Islet of Langerhans (tissue), 1 donor: ENCODE results near the gene PATJ.
"Not testable (repeated sequence)": the region's sequence is repeated elsewhere in the genome, so short reads cannot be mapped to it uniquely, and the experiment has no call there.

Experiments used
- FAIRE-seq: peaks from one replicate; lab custom pipeline; 2011; peaks lifted over from hg19 to GRCh38; lab: Jason Lieb, UNC

The PATJ gene

DNA sequence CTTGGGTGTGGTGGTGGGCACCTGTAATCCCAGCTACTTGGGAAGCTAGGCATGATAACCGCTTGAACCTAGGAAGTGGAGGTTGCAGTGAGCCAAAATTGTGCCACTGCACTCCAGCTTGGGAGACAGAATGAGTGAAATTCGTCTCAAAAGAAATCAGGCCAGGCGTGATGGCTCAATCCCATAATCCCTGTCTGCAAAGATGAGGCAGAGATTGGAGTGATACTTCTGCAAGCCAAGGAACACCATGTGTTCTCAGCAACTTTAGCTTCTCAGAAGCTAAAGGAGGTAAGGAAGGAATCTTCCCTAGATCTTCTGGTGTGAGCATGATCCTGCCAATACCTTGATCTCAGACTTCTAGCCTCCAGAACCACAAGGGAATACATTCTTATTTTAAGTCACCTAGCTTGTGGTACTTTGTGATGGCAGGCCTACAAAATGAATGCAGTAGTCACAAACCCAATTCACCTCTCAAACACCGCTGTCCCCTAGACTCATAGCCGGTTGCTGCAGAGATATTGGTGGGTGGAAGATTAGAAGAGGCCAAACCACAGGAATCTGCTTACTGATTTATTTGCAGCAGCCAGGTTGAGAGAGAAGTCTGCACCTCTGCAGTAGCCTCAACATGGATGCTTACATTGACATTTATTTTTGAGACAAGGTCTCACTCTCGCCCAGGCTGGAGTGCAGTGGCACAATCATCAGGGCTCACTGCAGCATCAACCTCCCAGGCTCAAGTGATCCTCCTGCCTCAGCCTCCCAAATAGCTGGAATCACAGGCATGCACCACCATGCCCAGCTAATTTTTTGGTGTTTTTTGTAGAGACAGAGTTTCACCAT lies 471.0 kb downstream of the PATJ start:
- FAIRE-seq, result no peak

DNA sequence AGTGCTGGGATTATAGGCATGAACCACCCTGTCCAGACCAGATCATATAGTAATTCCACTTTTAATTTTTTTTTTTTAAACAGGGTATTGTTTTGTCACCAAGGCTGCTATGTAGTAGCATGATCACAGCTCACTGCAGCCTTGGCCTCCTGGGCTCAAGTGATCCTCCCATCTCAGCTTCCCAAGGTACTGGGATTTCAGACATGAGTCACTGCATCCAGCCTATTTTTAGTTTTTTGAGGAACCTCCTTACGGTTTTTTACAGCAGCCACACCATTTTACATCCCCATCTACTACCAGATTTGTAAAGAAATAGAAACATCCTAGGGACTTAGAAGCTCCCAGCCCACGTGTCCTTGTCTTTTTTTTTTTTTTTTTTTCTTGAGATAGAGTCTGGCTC lies 476.3 kb downstream of the PATJ start:
- no peak for FAIRE-seq

DNA sequence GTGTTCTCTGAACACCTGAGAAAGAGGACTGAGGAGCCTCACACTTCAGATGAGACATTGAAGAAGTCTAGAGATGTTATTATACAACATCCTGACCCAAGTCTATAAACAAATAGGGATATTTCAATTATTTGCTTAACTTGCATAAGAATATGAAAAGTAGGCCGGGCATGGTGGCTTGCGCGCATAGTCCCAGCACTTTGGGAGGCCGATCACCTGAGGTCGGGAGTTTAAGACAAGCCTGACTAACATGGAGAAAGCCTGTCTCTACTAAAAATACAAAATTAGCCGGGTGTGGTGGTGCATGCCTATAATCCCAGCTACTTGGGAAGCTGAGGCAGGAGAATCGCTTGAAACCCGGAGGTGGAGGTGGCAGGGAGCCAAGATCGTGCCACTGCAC lies 478.2 kb downstream of the PATJ start:
- FAIRE-seq, result not testable (repeated sequence)

DNA sequence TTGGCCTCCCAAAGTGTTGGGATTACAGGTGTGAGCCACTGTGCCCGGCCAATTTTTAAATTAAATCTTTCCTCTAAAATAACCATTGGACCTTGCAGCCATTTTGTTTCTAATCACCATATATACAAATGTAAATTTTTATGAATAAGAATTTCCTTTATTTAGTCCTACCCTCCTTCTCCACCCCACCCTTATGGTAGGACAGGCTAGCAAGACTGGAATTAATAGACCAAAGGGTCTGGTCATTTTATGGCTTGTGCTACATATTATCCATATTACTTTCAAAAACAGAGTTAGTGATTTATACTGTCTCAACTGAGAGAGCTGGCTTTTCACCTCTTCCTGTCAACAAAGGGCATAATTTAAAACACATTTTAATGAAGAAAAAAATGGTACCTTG lies 478.9 kb downstream of the PATJ start:
- no peak for FAIRE-seq

DNA sequence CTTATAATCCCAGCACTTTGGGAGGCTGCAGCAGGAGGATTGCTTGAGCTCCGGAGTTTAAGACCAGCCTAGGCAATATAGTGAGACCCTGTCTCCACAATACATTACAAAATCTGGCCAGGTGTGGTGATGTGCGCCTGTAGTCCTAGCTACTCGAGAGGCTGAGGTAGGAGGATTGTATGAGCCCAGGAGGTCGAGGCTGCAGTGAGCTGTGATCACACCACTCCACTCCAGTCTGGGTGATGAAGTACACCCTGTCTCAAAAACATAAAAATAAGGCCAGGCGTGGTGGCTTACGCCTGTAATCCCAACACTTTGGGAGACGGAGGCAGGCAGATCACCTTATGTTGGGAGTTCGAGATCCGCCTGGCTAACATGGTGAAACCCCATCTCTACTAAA lies 480.0 kb downstream of the PATJ start:
- FAIRE-seq, result no peak

DNA sequence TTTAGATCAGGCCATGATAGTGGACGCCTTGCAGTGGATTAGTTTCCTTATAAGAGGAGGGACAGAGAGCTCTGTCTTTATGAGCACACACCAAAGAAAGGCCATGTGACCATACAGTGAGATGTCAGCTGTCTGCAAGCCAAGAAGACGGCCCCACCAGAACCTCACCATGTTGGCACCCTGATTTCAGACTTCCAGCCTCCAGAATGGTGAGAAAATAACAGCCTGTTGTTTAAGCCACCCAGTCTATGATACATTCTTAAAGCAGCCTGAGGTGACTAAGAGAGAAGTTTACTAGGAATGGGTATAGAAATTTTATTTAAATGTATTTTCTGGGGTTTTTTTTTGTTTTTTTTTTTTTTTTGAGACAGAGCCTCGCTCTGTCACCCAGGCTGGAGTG lies 481.9 kb downstream of the PATJ start:
- FAIRE-seq, result no peak

DNA sequence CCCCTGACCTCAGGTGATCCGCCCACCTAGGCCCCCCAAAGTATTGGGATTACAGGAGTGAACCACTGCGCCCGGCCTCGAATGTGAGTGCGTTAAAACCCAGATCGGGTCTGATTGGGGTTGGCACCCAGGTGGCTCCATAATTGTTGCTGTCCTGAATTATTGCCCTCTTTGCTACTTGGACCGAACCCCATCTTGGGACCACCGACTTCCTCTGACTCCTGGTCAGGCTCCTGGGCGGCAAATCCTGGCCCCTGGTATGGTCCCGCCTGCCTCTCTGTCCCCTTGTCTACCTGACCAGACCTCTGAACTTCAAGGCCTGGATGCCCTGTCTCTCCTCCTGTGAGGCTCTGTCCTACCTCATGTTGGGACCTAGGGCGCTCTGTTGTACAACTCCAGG lies 485.2 kb downstream of the PATJ start:
- FAIRE-seq, result no peak
